Stimulated activated CD8-positive, alpha-beta memory T cell treated with anti-CD3 and anti-CD28 coated beads, Interleukin-15, amount 100 ng/mL, for 1 hour (primary cell): ENCODE data around the gene SYCP2L.
"Not testable (repeated sequence)": the region's sequence is repeated elsewhere in the genome, so short reads cannot be mapped to it uniquely, and the experiment has no call there.

Experiments
- DNase-seq: peaks from one replicate; pipeline ENCODE4 v3.0.0-alpha.2; 2020; ENCODE audit warnings: low read depth

SYCP2L gene

DNA sequence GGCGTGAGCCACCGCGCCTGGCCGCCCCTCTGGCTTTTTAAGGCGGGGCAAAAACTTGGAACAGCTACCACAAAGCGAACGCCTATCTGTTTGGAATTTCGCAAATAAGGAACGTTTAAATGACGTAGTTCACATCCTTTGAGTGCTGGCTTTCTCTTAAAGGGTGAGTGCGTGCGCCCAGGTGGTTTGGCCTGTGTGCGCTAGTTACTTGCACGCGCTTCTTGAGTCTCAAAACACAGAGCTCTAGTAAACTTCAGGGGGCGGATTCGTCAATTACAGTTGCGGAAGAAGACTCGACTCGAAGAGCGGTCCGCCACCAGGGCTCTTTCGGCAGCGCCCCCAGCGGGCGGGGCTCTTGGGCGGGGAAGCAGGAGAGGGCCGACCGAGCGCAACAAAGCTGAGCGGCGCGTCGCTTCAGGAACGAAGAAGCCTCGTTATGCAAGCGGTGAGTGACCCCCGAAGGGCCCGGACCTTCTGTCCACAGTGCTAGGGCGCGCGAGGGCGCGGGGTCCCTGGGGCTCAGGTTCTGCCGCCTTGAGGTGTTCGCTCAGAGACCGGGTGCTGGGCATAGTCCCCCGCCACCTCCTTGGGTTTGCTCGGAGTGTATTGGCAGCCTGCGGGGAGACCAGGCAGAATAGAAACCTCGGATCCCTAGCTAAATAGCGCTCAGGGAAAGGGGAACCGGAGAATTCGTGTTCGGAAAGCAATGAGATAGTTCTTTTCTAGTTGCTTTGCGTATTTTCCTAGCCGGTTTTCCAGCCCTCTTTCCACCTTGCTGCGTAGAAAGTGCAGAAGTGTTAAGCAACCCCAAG is at the start of gene SYCP2L:
TSS of gene SYCP2L (plus strand) at position 362 of the 812 bp plus-strand sequence. CDS start at position 437, 75 bp downstream.
- DNase-seq, result no peak

DNA sequence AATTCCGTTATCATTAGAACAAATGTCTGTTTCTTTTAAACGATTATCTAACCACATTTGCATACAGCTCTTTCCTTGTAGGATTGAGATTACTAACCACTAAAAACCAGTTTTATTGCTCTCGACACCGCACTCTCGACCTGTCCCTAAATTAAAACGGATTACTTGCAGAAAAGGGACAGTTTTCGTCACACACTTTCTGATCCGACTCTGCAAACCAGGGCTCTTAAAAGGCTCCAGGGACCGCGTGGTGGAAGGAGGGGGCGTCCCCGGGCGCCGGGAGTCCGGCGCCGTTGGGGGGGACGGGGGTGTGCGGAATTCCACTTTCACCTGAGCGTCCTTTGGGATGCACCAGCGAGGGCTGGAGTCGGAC is 49.2 kb upstream of the SYCP2L start:
- DNase-seq, result no peak

DNA sequence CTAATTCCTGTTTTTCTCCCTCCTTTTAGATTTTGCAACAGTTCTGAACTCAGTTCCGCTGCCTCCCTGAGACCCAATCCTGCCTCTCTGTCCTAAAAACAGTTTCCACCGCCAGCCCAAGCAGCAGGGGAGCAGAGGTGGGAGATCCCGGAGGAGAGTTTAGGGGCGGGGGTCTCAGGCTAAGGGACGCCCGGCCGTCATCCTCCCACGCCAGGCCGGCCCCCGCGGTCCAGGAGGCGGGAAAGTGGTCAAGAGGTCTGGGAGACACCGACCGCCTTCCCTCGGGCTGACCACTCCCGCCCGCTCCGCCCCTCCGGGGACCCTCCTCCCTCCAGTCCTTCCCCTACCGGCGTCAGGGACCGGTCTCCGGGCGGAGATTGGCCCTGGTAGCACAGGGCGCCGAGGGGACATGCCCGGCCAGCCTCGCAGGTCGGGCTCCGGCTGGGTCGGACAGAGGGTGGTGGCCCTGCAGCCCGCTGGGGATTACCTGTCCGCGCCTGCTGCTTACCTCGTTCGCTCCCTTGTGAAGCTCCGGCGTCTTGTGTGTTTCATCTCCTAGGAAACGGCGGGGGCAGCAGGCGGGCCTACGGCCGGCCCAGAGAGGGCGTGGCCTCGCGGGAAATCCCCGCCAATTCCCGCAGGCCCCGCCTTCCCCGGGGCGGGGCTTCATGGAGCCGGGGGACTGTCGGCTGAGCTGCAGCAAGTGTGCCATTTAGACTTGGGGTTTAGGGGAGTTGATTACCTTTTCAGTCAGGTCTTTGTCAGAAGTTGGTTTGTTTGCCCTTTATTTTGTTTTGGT is 48.7 kb upstream of the SYCP2L start, which contains the start of gene MAK:
TSS of gene MAK (minus strand) at position 545 of the 799 bp plus-strand sequence. CDS start 7,891 bp downstream, outside the sequence.
- peak; percentile 60 for DNase-seq

DNA sequence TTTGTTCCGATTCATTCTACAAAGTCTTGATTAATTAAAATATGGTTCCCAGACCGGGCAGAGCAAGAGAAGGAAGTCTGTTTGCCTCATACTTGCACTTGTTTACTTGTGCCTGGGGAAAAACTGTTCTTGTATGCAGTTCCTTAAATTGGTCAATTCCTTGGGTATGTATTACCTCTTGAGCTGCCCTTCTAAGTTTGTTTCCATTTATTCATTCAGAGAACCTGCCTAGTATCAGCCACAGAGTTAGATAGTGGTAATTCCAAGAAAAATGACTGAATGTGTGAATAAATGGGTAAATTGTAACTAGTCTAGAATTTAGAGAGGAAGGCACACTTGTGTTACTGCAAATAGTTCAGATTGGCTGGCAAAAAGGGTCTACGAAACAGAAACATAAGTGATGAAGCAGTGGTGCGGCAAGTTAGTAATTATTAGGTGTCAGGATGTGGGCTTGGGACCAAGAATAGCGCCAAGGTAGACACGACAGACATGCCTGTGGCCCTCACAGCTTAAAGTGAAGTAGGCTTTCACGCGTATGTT is 48.0 kb upstream of the SYCP2L start:
- no peak for DNase-seq

DNA sequence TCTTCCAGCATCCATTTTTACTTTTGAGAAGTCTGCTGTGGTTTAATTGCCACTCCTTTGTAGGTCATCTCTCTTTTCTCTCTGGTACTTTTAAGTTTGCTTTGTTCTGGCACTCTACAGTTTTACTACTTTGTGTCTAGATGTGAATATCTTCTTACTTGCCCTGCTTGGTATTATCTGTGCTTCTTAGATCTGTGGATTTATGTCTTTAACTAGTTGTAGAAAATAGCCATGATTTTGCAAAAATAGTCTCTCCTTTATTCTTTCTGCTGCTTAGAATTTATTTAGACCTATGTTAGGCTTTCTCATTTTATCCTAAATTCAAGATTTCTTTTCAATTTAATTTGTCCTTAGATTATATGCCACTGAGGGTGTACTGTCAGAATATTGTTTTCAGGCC is 43.3 kb upstream of the SYCP2L start:
- DNase-seq, result no peak

DNA sequence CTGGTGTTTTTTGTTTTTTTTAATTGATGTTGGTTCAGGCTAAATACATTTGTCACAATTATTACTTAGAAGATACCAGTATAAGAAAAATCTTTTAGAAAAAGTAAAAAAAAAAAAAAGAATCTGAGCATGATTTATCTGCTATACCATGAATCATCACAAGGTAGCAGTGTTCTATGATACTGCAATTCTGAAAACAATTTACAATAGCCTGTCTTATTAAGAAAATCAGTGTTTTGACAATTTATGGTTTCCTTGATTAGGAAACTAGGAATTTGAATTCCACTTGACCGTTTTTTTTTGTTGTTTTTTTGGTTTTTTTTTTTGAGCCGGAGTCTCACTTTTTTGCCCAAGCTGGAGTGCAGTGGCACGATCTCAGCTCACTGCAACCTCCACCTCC is 39.2 kb upstream of the SYCP2L start:
- no peak for DNase-seq

DNA sequence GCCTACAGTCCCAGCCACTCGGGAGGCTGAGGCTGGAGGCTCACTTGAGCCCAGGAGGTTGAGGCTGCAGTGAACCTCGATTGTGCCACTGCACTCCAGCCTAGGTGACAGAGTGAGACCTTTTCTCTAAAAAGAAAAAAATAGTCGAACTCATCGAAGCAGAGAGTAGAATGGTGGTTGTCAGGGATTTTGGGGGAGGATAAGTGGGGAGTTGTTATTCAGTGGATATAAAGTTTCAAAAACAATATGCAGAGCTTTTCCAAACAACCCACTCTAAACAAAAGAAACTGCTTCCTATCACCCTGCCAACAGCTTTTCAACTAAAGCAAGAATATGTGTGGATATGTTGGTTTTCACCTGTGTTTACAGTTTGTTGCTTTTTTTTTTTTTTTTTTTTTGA is 37.0 kb upstream of the SYCP2L start:
- DNase-seq, result no peak

DNA sequence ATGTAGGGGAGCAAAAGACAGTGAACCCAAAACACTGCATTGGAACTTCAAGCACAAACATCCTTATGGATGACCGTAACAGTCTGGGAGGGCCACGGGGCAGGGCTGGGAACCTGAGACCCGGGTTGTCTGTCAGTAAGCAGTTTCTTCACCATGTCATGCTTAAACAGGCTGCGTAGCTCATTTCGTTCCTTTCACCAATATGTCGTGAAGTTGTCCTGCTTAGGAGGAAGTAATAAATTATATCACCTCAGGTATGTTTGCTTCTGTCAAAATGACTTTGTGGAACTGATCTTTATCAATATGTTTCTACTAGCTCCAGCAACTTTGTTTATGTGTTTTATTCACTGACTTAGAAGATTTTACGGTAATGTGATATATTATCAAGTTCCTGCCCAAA is 36.1 kb upstream of the SYCP2L start:
- DNase-seq, result no peak

DNA sequence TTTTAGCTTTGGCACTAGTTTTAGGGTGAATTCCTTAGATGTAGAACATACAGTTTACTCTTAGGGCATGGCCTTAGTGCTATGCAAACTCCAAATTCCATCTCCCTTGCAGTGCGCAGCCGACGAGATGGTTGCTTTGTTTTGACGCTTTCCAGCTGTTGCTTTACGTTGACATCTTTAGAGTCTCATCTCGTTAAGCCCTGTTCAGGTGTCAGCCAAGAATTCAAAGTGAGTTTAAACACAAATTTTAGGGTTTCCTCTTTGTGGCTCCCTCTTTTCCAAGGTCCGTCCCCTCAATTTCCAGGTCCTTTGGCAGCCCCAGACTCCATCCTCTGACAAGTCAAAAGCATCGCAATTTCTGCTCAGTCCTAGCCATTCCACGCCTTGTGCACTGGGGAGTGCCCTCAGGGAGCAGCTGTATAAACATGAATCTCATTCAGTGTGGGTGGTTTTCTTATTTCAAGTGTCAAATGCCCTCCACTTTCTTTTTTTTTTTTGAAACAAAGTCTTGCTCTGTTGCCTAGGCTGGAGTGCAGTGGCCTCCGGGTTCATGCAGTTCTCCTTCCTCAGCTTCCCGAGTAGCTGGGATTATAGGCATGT is 34.4 kb upstream of the SYCP2L start:
- DNase-seq, result no peak

DNA sequence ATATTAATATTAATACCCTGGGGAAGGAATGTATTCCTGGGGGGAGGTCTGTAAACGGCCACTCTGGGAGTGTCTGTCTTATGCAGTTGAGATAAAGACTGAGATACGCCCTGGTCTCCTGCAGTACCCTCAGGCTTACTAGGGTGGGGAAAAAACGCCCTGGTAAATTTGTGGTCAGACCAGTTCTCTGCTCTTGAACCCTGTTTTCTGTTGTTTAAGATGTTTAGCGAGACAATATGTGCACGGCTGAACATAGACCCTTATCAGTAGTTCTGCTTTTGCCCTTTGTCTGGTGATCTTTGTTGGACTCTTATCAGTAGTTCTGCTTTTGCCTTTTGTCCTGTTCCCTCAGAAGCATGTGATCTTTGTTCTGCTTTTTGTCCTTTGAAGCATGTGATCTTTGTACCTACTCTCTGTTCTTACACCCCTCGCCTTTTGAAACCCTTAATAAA is 33.0 kb upstream of the SYCP2L start:
- DNase-seq, result not testable (repeated sequence)

DNA sequence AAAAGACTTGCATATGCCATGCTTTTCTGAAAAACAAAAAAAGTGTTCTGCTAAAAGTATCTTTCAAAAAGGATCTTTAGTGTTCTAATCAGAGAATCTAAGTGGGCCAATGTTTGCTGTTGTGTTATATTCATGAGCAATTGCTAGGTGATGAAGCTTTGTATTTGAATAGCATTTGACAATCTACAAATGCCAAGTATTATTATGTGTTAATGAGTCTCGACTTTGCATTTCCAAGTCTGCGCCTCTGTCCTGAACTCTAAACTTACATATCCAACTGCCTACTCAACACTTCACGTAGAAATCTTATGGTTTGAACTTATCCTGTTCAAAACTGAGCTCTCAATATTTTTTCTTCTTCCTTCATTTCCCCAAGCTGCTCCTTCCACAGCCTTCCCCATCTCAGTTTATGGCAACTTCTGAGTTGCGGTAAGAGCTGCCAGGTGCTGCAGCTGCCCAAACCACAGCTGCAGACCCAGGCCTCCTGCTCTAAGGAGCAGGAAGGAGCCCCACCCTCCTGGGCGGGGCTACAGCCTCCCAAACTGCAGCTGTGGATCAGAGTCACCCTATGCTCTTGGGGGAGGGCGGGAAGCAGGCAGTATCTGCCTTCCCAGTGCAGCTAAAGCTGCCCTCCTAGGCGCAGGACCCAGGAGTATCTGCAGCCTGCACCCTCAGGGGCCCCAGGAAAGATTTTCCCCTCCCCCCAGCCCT is 31.8 kb upstream of the SYCP2L start:
- no peak for DNase-seq

DNA sequence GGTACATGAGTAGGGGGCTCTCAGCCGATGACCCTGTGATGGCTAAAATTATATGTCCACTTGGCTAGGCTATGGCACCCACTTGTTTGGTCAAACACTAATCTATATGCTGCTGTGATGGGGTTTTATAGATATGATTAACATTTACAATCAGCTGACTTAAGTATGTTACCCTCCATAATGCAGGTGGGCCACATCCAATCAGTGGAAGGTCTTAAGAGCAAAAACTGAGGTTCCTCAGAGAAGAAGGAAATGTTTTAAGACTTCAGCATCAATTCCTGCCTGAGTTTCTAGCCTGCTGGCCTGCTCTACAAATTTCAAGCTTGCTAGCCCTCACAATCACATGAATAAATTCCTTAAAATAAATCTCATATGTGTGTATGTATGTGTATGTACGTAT is 29.6 kb upstream of the SYCP2L start:
- no peak for DNase-seq

DNA sequence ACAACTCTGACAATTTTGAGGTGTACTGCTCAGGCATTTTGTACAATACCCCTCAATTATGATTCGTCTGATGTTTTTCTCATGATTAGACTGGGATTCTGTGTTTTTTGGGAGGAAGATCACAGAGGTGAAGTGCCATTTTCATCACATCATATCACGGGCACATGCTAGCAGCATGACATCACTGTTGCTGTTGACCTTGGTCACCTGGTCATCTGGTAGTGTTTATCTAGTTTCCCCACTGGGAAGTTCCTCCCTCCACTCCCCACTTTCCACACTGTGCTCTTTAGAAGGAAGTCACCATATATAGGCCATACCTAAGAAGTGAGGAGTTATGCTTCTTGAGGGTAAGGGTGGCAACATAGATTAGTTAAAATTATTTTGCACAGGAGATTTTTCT is 25.8 kb upstream of the SYCP2L start:
- DNase-seq, result no peak

DNA sequence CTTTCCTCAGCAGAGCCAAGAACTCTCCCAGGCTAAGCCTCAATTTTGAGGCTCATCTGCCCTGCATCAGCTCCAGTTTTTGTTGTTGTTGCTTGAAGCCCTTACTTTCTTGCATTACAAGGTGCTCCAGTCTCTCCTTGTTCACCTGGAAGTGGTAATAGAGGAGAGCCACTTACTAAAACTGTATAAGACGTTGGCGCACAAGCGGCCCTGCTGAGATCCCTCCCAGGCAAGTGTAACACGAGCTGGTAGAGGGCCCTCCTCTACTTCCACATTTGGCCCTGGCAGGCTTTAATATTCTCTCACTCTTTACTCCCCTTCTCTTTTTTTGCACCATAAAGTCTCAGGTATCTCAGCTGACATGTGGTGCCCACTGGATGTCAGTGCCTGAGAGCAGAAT is 24.5 kb upstream of the SYCP2L start:
- no peak for DNase-seq

DNA sequence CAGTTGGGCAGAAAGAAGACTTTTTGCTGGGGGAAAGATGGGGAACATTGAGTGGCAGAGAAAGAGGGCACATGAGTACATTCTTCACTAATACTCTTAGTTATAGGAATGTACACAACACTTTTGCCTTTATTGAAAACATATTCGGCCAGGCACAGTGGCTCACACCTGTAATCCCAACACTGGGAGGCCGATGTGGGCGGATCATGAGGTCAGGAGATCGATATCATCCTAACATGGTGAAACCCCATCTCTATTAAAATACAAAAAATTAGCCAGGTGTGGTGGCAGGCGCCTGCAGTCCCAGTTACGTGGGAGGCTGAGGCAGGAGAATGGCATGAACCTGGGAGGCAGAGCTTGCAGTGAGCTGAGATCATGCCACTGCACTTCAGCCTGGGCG is 23.8 kb upstream of the SYCP2L start:
- DNase-seq, result not testable (repeated sequence)

DNA sequence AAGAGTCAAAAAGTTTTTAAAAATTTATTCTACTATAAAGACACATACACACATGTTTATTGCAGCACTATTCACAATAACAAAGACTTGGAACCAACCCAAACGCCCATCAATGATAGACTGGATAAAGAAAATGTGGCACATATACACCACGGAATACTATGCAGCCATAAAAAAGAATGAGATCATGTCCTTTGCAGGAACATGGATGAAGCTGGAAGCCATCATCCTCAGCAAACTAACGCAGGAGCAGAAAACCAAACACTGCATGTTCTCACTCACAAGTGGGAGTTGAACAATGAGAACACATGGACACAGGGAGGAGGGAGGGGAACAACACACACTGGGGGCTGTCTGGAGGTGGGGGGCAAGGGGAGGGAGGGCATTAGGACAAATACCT is 20.1 kb upstream of the SYCP2L start:
- DNase-seq, result not testable (repeated sequence)

DNA sequence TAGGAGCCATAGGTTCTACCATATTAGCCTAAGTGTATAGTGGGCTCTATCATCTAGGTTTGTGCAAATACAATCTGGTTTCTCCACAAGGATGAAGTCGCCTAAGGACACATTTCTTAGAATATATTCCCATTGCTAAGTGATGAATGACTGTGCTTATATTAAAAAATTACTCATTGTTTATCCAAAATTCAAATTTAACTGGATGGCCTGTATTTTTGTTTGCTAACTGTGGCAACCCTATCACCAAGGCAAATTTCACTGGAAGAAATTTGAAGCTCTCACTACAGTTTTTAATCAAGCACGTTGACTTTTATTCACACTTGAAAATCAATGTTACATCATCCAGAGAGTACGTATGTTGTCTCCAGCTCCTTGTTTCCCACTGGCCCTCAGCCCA is 18.9 kb upstream of the SYCP2L start:
- DNase-seq, result no peak

DNA sequence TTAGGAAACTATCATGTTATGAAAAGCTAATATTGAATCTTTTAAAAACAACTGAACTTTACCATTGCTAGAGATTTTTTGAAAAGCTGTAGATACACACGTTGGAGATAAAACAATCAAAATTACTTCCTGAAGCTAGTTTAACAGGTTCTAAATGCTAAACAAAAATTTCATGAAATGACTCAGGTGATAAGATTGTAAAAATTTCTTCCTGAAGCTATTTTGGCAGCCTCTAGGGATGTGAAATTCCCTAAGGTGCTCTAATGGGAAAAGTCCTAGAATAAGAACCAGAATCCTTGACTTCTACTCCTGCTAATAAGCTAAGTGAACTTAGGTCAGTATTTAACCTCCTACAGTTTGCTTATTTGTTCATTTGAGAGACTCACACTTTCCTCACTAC is 13.5 kb upstream of the SYCP2L start:
- DNase-seq, result no peak

DNA sequence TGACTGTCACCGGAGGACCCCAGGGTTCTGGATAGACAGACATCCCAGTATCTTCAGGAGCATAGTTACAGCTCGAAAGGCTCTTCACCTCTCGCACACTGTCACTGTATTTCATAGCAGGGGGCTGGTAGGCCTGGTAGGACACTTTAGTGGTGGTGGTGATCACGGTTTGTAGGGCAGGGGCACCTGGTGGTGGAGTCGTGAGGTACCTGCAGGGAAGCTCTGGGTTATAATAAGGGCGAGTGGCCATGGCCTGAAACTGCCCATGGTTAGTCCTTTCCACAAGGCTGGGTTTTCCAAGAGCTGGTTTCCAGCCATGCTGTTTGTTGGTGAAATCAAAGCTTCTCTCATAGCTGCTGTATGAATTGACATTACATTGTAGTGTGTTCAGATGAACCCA is 12.6 kb upstream of the SYCP2L start:
- DNase-seq, result no peak

DNA sequence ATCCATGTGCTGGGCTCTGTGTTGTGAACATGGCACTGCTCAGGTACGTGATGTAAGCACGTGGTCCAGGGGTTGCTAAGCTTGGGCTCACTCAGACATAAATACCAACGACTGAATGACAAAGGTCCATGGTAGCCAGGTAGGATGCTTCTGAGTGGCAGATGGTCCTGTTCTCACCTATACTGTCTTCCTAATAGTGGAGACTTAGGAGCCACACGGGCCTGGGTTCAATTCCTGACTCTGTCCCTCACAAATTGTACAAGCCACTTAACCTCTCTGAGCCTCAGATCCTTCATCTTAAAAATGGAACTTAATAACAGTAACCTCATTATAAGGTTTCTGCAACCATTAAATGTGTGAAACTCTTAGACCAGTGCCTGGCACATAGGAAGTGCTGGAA is 11.8 kb upstream of the SYCP2L start:
- DNase-seq, result no peak

DNA sequence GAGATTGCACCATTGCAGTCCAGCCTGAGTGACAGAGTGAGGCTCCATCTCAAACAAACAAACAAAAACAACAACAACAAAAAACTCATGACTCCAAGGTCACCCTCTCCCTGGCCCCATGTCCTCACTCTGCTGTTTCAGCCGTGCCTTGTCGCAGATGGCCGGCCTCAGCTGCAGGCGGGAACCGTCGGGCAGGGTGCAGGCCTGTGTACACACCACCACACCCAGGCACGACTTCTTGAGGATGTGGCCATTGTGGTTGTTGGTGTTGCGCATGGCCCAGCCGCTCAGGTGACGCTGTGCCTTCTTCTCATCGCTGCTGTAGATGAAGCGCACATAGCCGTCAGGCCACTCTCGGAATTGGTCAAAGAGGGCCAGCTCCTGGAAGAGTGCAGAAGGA is 9.8 kb upstream of the SYCP2L start:
- no peak for DNase-seq

DNA sequence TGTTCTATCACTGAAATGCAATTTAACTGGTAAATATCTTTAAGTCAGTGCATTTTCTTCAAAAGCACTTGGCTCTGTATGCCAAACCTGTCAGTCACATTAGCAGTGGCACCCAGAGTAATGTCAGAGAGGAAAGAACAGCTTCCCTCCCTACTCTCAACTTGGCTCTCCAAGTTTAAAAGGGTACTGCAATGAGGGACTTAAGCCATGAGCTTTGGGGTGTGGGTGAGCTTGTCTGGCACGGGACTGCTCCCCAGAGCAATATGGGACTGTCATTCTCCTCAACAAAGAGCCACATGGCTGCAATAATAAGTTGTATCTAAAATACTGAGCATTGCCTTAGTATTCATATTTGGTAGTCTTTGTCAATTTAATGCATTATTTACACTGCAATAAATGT is 9.0 kb upstream of the SYCP2L start:
- no peak for DNase-seq
